HG03565 (cell line): ENCODE data around the gene PAWR.
"Not testable (repeated sequence)": the region's sequence is repeated elsewhere in the genome, so short reads cannot be mapped to it uniquely, and the experiment has no call there.

Experiments
- ATAC-seq: cut with Tn5 transposase; IDR thresholded peaks from one replicate; pipeline ENCODE4 v1.9.1; 2021; ENCODE audit warnings: mild to moderate bottlenecking, moderate library complexity; ENCODE audit not compliant: unreplicated experiment

PAWR gene

DNA sequence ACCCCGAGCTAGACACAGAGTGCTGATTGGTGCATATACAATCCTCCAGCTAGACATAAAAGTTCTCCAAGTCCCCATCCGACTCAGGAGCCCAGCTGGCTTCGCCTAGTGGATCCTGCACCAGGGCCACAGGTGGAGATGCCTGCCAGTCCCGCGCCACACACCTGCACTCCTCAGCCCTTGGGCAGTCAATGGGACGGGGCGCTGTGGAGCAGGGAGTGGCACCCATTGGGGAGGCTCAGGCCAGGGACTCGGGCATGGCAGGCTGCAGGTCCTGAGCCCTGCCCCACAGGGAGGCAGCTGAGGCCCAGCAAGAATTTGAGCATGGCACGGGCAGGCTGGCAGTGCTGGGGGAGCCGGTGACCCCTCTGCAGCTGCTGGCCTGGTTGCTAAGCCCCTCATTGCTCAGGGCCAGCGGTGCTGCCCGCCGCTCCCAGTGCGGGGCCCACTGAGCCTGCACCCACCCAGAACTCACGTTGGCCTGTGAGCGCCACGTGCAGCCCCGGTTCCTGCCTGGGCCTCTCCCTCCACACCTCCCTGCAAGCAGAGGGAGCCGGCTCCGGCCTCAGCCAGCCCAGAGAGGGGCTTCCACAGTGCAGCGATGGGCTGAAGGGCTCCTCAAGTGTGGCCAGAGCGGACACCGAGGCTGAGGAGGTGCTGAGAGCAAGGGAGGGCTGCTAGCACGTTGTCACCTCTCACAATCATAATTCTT lies 136.7 kb downstream of the PAWR start:
- no peak for ATAC-seq

DNA sequence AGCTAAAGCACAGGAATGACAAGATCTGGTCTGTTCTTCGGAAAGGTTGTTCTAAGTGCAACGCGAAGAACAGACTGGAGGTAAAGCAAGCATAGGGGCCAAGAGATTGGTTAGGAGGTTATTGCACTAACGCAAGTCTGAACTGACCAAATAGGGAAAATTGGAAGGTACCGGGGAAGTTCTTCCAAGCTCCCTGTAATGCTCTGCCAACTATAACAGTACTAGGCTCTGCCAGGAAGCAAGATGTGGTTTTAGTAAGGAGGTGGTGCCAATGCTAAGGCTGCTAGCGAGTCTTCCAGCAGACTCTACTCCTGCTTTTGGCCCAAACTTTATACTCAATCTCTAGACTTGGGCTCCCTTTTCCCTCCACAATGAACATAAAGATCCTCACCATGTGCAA lies 138.6 kb downstream of the PAWR start:
- no peak for ATAC-seq

DNA sequence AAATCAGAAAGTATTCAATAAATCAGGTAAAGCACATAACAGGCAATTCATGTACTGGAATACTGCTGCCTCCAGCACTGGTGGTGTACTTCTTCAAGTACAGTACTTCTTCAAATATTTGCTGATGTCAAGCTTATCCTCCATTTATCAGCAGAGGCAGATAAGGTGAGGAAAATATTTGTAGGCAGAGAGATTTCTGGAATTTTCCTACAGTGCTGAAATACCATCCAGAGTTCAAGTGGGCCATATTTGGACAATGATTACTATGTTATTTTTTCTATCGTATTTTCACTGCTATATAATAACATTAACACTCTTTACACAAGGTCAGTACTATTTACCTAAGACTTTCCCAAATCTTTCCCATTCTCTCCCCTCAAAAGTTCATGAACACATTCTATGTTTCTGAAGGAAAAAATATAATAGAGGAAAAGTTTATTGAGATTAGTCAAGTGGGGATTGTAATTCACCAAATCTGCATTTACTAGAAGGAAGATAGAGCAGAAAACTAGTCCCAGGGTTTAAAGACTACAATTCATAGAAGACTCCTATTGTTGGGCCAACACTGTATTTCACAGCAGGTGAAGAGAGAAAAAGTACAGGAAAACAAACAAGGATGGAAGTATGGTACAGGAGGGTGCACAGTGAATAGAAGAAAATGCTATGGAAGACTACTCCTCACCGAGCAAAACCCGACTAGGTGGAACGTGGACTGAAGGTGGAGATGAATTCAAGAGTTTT lies 141.1 kb downstream of the PAWR start:
- ATAC-seq, result no peak

DNA sequence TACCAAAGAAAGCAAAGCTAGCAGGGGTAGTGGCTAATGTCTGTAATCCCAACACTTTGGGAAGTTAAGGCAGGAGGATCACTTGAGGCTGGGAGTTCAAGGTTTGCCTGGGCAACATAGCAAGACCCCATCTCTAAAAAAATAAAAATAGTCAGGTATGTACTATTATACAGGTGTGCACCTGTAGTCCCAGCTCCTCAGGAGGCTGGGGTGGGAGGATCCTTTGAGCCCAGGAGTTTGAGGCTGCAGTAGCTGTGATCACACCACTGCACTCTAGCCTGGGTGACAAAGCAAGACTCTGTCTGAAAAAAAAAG lies 142.2 kb downstream of the PAWR start:
- no peak for ATAC-seq

DNA sequence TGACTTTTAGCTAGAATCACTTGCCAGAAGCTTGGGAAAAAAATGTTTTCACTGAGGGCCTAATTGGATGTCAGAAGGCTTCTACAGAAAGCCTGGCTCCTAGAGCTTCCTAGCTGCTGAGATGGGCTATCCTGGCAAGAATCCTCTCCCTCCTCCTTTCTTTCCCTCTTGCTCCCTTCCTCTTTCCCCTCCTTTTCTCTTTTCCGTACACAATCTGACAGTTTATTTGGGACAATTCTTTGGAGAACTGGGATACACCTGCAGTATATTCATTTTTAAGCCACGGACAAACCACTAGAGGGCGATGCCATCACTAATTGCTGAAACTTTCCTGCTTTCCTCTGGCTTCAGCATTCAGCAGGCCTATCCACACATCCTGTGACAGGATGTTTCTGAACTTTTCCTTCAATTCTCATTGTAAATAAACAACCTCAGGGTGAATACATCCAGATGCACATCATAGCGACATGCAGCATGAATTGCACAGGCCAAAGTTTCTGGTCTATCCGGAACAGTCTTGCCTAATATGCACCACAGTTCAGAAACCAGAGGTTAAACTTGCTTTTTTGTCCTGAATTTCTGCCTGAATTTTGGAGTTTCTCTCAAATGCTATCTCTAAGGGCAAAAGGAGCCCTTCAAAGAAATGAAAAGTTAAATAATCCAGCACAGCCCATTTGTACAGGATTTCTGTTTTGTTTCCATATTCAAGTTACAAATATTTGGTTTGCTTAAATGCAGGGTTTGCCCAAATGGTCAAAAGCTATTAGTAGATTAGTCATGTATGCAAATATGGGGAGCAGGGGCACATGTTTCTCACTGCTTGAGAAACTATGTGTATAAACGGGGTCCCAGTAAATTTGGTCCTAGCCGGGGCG lies 142.8 kb downstream of the PAWR start:
- peak; percentile 75 for ATAC-seq

DNA sequence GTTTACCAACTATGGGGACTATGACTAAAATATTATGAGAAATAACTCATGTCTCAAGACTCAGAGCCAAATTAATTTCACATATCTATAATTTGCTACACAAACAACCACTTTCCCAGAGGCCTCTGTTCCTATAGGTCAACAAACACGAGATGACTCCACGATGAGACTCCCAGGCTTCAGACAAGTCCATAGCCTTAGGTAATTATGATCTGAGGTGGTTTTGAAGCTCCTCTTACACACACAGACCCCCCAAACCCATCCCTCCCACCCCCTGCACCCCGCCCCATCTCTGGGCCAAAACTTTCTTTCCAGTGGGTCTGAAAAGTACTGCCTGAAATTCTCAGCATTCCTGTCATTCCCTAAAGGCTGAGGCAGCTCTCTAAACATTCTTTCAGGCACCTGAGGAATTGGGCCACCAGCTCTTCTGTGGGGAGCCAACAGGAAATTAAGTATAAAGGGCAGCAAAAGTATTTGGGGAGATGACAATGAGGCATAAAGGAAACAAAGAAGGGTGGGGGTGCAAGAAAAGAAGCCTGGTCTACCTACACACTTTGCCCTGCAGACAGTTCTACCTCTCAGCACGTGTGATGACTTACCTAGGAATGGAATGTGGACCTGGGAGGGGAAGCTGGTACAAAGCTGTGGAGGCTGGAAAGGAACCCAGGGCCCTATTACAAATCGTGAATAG lies 143.6 kb downstream of the PAWR start:
- no peak for ATAC-seq

DNA sequence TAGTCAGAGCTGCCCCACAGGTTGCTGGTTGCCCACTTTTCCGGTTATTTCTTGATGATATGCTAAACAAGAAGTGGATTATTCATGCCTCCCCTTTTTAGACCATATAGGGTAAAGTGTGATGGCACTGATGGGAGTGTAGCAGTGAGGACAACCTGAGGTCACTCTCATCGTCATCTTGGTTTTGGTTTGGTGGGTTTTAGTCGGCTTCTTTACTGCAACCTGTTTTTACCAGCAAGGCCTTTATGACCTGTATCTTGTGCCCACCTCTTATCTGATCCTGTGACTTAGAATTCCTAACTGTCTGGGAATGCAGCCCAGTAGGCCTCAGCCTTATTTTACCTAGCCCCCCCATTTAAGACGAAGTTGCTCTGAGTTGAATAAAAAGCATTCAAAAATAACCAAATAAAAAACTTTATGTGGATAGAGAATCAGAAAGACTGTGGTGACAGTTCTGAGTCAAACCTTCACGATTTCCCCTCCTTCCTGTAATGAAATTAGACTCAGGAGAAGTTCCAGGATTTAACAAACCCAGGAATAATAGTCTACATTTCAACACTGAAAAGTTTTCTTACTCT lies 144.2 kb downstream of the PAWR start:
- no peak for ATAC-seq

DNA sequence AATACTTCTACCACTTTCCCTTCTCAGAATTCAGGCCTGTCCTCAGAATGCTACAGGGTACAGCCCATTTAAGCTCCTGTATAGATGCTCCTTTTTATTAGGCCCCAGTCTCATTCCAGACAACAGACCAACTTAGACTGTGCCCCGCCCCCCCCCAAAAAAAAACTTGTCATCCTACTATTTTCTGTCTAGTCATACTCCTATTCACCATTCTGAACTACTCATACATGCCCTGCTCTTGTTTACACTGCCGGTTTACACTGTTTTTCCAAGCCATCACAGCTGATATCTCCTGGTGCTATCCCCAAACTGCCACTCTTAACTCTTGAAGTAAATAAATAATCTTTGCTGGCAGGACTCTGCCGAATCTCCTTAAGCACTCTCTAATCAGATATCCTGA lies 146.3 kb downstream of the PAWR start:
- not testable (repeated sequence) for ATAC-seq

DNA sequence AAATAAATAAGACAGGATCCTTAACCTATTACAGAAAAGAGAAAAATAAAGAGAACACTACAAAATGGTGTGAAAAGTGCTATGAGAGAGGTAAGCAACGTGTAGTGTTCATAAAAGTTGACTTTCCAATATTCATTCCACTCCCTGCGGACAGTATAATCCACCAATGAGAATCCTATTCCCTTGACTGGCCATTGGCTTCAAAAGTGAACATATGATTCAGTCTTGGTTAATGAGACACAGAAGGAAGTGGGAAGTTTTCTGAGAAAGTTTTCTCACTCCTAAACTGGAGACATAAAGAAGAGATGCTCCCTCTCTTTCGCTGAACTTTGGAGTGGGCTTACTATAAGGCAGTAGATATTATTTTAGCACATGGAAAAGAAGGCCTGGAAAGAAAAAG lies 153.1 kb downstream of the PAWR start:
- no peak for ATAC-seq

DNA sequence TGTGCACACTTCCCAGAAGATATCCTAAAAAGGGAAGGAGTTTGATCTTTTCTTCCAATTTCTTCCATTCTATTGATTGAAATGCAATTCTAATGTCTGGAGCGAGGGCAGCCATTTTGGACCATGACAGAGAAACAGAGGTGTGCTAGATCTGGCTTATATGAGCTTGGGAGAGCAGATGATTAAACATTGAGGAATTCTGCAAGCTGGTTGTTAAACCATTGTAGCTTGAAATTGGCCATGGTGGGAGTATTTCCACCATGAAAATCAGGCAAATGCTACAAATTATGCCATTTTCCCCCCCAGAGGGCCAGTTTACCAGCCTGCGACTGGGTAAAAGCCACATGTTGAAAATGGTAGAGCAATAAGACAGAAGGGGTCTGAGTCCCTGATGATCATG lies 155.0 kb downstream of the PAWR start:
- ATAC-seq, result no peak
